GM19397 (cell line): ENCODE measurements around the gene MCRS1.
"Not testable (repeated sequence)": the region's sequence is repeated elsewhere in the genome, so short reads cannot be mapped to it uniquely, and the experiment has no call there.

Experiments
- ATAC-seq: cut with Tn5 transposase; IDR thresholded peaks from one replicate; pipeline ENCODE4 v1.9.1; 2021; ENCODE audit warnings: mild to moderate bottlenecking, moderate library complexity; ENCODE audit not compliant: unreplicated experiment

Gene MCRS1

GRCh38 chr12:49524660-49525324, 43.1 kb downstream of the MCRS1 start:
- no peak for ATAC-seq

- ATAC-seq: no peak
Observed at GRCh38 chr12:49521389-49521788, 46.6 kb downstream of the MCRS1 start.

- ATAC-seq: no peak
Observed at GRCh38 chr12:49519574-49519936, 48.4 kb downstream of the MCRS1 start.

- no peak for ATAC-seq
Observed at GRCh38 chr12:49518914-49519573, 48.9 kb downstream of the MCRS1 start.

GRCh38 chr12:49515266-49515665, 52.7 kb downstream of the MCRS1 start:
- ATAC-seq: no peak

GRCh38 chr12:49512546-49512945, 55.4 kb downstream of the MCRS1 start:
- ATAC-seq: no peak

- no peak for ATAC-seq
Observed at GRCh38 chr12:49511410-49511809, 56.5 kb downstream of the MCRS1 start.

- ATAC-seq: not testable (repeated sequence)
Observed at GRCh38 chr12:49509681-49510080, 58.3 kb downstream of the MCRS1 start.
